Smooth muscle cell (in vitro differentiated cells): ENCODE data around the gene HMSD. TPM values are rescaled to one million over a fixed set of nuclear protein-coding genes. Genes with fewer than 3 reads are reported as not detected.

ENCODE experiments used
- DNase-seq: peaks from one replicate; lab custom pipeline; 2025; ENCODE audit not compliant: unreplicated experiment; lab: John Stamatoyannopoulos, UW
- H2AFZ ChIP-seq: fragments of 200-600 bp; sonication (generic); 2 replicates; pipeline ENCODE4 v1.6.0; 2016; ENCODE audit warnings: antibody characterized with exemption, low read depth, mild to moderate bottlenecking
- H3F3A ChIP-seq: fragments of 200-600 bp; sonication (generic); 2 replicates; pipeline ENCODE4 v1.6.0; 2017; ENCODE audit warnings: antibody characterized with exemption, low read depth
- H3K27ac ChIP-seq: fragments of 200-600 bp; sonication (generic); 2 replicates; pipeline ENCODE4 v1.5.1; 2016; ENCODE audit warnings: low read depth, mild to moderate bottlenecking
- H3K27me3 ChIP-seq: fragments of 200-600 bp; sonication (generic); 2 replicates; pipeline ENCODE4 v1.6.1; 2016; ENCODE audit warnings: low read depth, mild to moderate bottlenecking
- H3K36me3 ChIP-seq: fragments of 200-600 bp; sonication (generic); 2 replicates; pipeline ENCODE4 v1.5.1; 2016; ENCODE audit warnings: low read depth
- H3K4me1 ChIP-seq: fragments of 200-600 bp; sonication (generic); 2 replicates; pipeline ENCODE4 v1.5.1; 2016; ENCODE audit warnings: low read depth
- H3K4me2 ChIP-seq: fragments of 200-600 bp; sonication (generic); 2 replicates; pipeline ENCODE4 v1.6.0; 2016; ENCODE audit warnings: mild to moderate bottlenecking
- H3K4me3 ChIP-seq: fragments of 200-600 bp; sonication (generic); 2 replicates; pipeline ENCODE4 v1.5.1; 2016; ENCODE audit warnings: mild to moderate bottlenecking
- H3K79me2 ChIP-seq: fragments of 200-600 bp; sonication (generic); 2 replicates; pipeline ENCODE4 v1.6.0; 2016; ENCODE audit warnings: low read depth, mild to moderate bottlenecking
- H3K9ac ChIP-seq: fragments of 200-600 bp; sonication (generic); 2 replicates; pipeline ENCODE4 v1.6.0; 2016; ENCODE audit warnings: low read depth
- H3K9me3 ChIP-seq: fragments of 200-600 bp; sonication (generic); replicated peaks from 2 replicates; pipeline ENCODE4 v1.5.1; 2016; ENCODE audit warnings: low read depth
- H4K20me1 ChIP-seq: fragments of 200-600 bp; sonication (generic); 2 replicates; pipeline ENCODE4 v1.6.0; 2016; ENCODE audit warnings: low read depth
- CTCF ChIP-seq: fragments of 200-600 bp; sonication (generic); IDR thresholded peaks from 2 replicates; pipeline ENCODE4 v1.5.1; 2017; ENCODE audit warnings: borderline replicate concordance, mild to moderate bottlenecking, antibody characterized with exemption; ENCODE audit not compliant: insufficient read depth, poor library complexity, severe bottlenecking
- WGBS: methylation state at CpG from one replicate; pipeline ENCODE4 v1.1.7; 2016; ENCODE audit warnings: low lambda C conversion rate; 5-methylcytosine and 5-hydroxymethylcytosine counted together
- polyA plus RNA-seq: library from polyadenylated mRNA; unstranded; fragments of >200 nt; fragmentation: Nextera tagmentation; extraction: Ambion mirVana; gene quantifications from 2 replicates; pipeline ENCODE4 v1.2.1, GENCODE V29; 2016
- total RNA-seq: library from RNA; depleted of rRNA; stranded (reverse); fragments of >200 nt; gene quantifications from 2 replicates; pipeline ENCODE4 v1.2.3, GENCODE V29; 2014

HMSD gene
- total and polyA plus RNA-seq, 2 experiments from 2014 or later: 0.26 TPM; not detected in 1

- Histone ChIP-seq H2AFZ (no peak overlapping the region), H3K9ac (no peak overlapping the region), H4K20me1 (no peaks in the 10 kb centered on the region), H3K4me1 (no peaks in the 10 kb centered on the region), H3K27me3 (no peaks in the 10 kb centered on the region), H3K4me2 (no peak overlapping the region), H3K27ac (no peak overlapping the region), H3K79me2 (no peaks in the 10 kb centered on the region), H3F3A (no peaks in the 10 kb centered on the region), H3K9me3 (no peaks in the 10 kb centered on the region), H3K36me3 (no peaks in the 10 kb centered on the region), H3K4me3 (no peak overlapping the region)
- TF ChIP-seq CTCF: no peak
- DNase-seq: no peak
- WGBS: 87% methylated on average over 4 of the region's 4 CpGs
Measured at GRCh38 chr18:63951302-63951705, 2.2 kb downstream of the HMSD start.

- Histone ChIP-seq H3K4me2 (no peak overlapping the region), H3K9me3 (no peaks in the 10 kb centered on the region), H3K4me3 (no peak overlapping the region), H3K79me2 (no peaks in the 10 kb centered on the region), H4K20me1 (no peaks in the 10 kb centered on the region), H2AFZ (no peak overlapping the region), H3K36me3 (no peaks in the 10 kb centered on the region), H3K27me3 (no peaks in the 10 kb centered on the region), H3K9ac (no peak overlapping the region), H3K4me1 (no peaks in the 10 kb centered on the region), H3K27ac (no peak overlapping the region), H3F3A (no peaks in the 10 kb centered on the region)
- DNase-seq: no peak
- 76% methylated on average over 5 of the region's 5 CpGs for WGBS
- no peak for TF ChIP-seq CTCF
Measured at GRCh38 chr18:63953811-63954210, 4.7 kb downstream of the HMSD start.

GRCh38 chr18:63956755-63957154 is 7.7 kb downstream of the HMSD start:
- WGBS: 74% methylated on average over 4 of the region's 4 CpGs
- no peak overlapping the region for H2AFZ ChIP-seq

More at GRCh38 chr18:63956755-63957154, 7.7 kb downstream of the HMSD start:
- Histone ChIP-seq H3K27ac (no peak overlapping the region), H3K9ac (no peak overlapping the region), H3K27me3 (no peaks in the 10 kb centered on the region), H3K79me2 (no peaks in the 10 kb centered on the region), H3K36me3 (no peaks in the 10 kb centered on the region), H3K9me3 (no peaks in the 10 kb centered on the region), H3K4me2 (no peak overlapping the region), H3K4me3 (no peak overlapping the region), H3K4me1 (no peaks in the 10 kb centered on the region), H4K20me1 (no peaks in the 10 kb centered on the region), H3F3A (no peaks in the 10 kb centered on the region)
- no peak for DNase-seq
- TF ChIP-seq CTCF: no peak
